ENCODE data around the gene SLC44A3. TPM values are rescaled to one million over a fixed set of nuclear protein-coding genes. Genes with fewer than 3 reads are reported as not detected.

The SLC44A3 gene
- total and polyA plus RNA-seq, 2 of the 4 experiments (the other 2 are of a cell fraction): 0.31 to 0.54 TPM

- in situ Hi-C loops (cut with MboI; ENCODE audit: low sequenced_read_pairs): no loop called here
- TF ChIP-seq MAZ (IDR thresholded peaks at IDR 0.05; ENCODE audit: borderline replicate concordance, low read depth, low read length) (no peak), CEBPB (IDR thresholded peaks at IDR 0.05; ENCODE audit: low read depth, low read length) (0 out of 2 replicates have a peak, but pooled peaks have one; percentile 21)
- H4K20me1 ChIP-seq (ENCODE audit: insufficient read depth, low read length): peaks cover 64% of the 10 kb centered on the region
- H3K9me3 ChIP-seq (ENCODE audit: control insufficient read depth, insufficient read depth, low read length): no peaks in the 10 kb centered on the region
- no peak overlapping the region for H2AK5ac ChIP-seq (ENCODE audit: low read depth, low read length)
- peak overlapping the region; percentile 38 for H2BK5ac ChIP-seq (ENCODE audit: low read depth, low read length, poor library complexity, severe bottlenecking)
- no peak overlapping the region for H2AFZ ChIP-seq (replicated peaks; ENCODE audit: low read length, poor library complexity)
- DNase-seq: no peak
- H3K4me2 ChIP-seq (ENCODE audit: low read depth, low read length): no peak overlapping the region
- H3K23ac ChIP-seq (ENCODE audit: low read depth, low read length): no peak overlapping the region
- no peak overlapping the region for H3K27ac ChIP-seq (ENCODE audit: insufficient read depth, low read length)
- H4K5ac ChIP-seq (ENCODE audit: low read depth, low read length): no peak overlapping the region
- CTCF ChIA-PET: interaction anchor here (1.8 to 3.0 kb wide), 2 partner anchors 140 to 142 kb away, joined by 6 to 8 read pairs; no protein-coding TSS in a partner anchor
- dilution Hi-C loops (cut with HindIII; ENCODE audit: low sequenced_read_pairs, unreplicated experiment): no loop called here
- H3K4ac ChIP-seq (ENCODE audit: low read depth, low read length): no peak overlapping the region
- intact Hi-C loops (cut with micrococcal nuclease): loop anchor here (2.0 kb wide), 2 partner anchors 17 to 139 kb away; no protein-coding TSS in a partner anchor
- H3K27me3 ChIP-seq (ENCODE audit: control insufficient read depth, insufficient read depth, low read length): no peaks in the 10 kb centered on the region
- H3K56ac ChIP-seq (ENCODE audit: extremely low read depth, insufficient read depth, low read length): no peak overlapping the region
- BruUV-seq (replicated peaks): no TSS peak
- H2BK120ac ChIP-seq (ENCODE audit: low read depth, low read length): no peak overlapping the region
- H3K9ac ChIP-seq (ENCODE audit: low read depth, low read length): no peak overlapping the region
- peaks cover 22% of the 10 kb centered on the region for H3K4me1 ChIP-seq (ENCODE audit: control insufficient read depth, insufficient read depth, low read length)
- no peak overlapping the region for H4K8ac ChIP-seq (ENCODE audit: low read depth in 2 of 2, low read length in 2 of 2)
- peaks cover 30% of the 10 kb centered on the region for H3K36me3 ChIP-seq (ENCODE audit: control insufficient read depth, insufficient read depth, low read length)
- H3K4me3 ChIP-seq (ENCODE audit: insufficient read depth, low read depth, low read length): no peak overlapping the region
- ATAC-seq (ENCODE audit: low read depth): no peak
- POLR2A ChIA-PET (ENCODE audit: unreplicated experiment): interaction anchor here (0.5 kb wide), 1 partner anchor 62 kb away, joined by 3 read pairs; no protein-coding TSS in a partner anchor
- H3K9me1 ChIP-seq (ENCODE audit: insufficient read depth, low read length): peaks cover 26% of the 10 kb centered on the region
- H3K18ac ChIP-seq (ENCODE audit: low read depth, low read length): no peak overlapping the region
- H2BK20ac ChIP-seq (ENCODE audit: low read depth, low read length): no peak overlapping the region
- peaks cover 30 to 77% of the 10 kb centered on the region in 2 experiments for H3K79me1 ChIP-seq (ENCODE audit: low read depth in 1 of 2, low read length in 2 of 2)
- no CpG with 5 or more reads among the region's 4 CpGs for WGBS, 2 experiments (ENCODE audit: extremely low coverage in 2 of 2, insufficient read length in 1 of 2)
- no peak overlapping the region; the same call in 1 of the 2 replicates for H3K14ac ChIP-seq (replicated peaks; ENCODE audit: low read depth, low read length)
- H2BK15ac ChIP-seq (ENCODE audit: low read depth, low read length): no peak overlapping the region
- H4K91ac ChIP-seq (ENCODE audit: insufficient read depth, low read depth, low read length): no peak overlapping the region
- H2AK9ac ChIP-seq (replicated peaks; ENCODE audit: low read depth, low read length, poor library complexity): no peak overlapping the region
These were observed 81.7 kb downstream of the SLC44A3 start for GRCh38 chr1:94901841-94902240.

Measured in IMR-90 (cell line).